Left lung (tissue), 14 donors: Measurements from ENCODE around the gene SPRY4. TPM values are rescaled to one million over a fixed set of nuclear protein-coding genes. Genes with fewer than 3 reads are reported as not detected.

Source experiments
- ATAC-seq: fragments of 200-7000 bp; cut with Tn5 transposase; one replicate; pipeline ENCODE4 v1.9.1; 2020; ENCODE audit warnings: moderate library complexity
- DNase-seq, 4 donors: peaks; one replicate each; pipeline ENCODE4 v3.0.0-alpha.2; 2013 to 2020
- H3K27ac ChIP-seq, 2 donors: fragments of 200-600 bp; sonication (generic) in 1 of 2; one replicate each; pipeline versions ENCODE4 v1.5.0 to v1.8.0; 2020 to 2021
- H3K27me3 ChIP-seq, 2 donors: fragments of 200-600 bp; sonication (generic) in 1 of 2; one replicate each; pipeline versions ENCODE4 v1.5.0 to v1.8.0; 2020 to 2021
- H3K36me3 ChIP-seq, 2 donors: fragments of 200-600 bp; sonication (generic) in 1 of 2; one replicate each; pipeline versions ENCODE4 v1.5.0 to v1.8.0; 2020 to 2021
- H3K4me1 ChIP-seq, 2 donors: fragments of 200-600 bp; one replicate each; pipeline ENCODE4 v1.8.0; 2021
- H3K4me3 ChIP-seq, 2 donors: fragments of 200-600 bp; sonication (generic) in 1 of 2; one replicate each; pipeline versions ENCODE4 v1.5.0 to v1.8.0; 2020 to 2021; ENCODE audit warnings: mild to moderate bottlenecking in 1 of 2
- H3K9me3 ChIP-seq, 2 donors: fragments of 200-600 bp; sonication (generic) in 1 of 2; one replicate each; pipeline versions ENCODE4 v1.5.0 to v1.8.0; 2020 to 2021
- CTCF ChIP-seq, 2 donors: fragments of 200-600 bp; sonication (generic) in 1 of 2; IDR thresholded peaks; one replicate each; pipeline versions ENCODE4 v1.5.0 to v1.8.0; 2021; ENCODE audit warnings: antibody characterized with exemption in 2 of 2
- intact Hi-C, 2 donors: fragments of 100-400 bp; cut with DNase I; formaldehyde crosslinking; loops; one replicate each; pipeline versions ENCODE4 v1.11.2 to v1.14.2; 2022
- long read RNA-seq, 12 donors: library from polyadenylated mRNA in 2 of 12; unstranded in 2 of 12; transcript quantifications; one replicate each; pipeline ENCODE4 v2.0.0 and lab custom pipeline, GENCODE V29; 2019 to 2026
- polyA plus RNA-seq, 6 donors: library from polyadenylated mRNA; unstranded; fragments of 120-200 nt; gene quantifications; one replicate each; pipeline ENCODE4 v1.2.1, GENCODE V29; 2013; ENCODE audit not compliant: insufficient read length in 6 of 6
- total RNA-seq, 2 donors: library from RNA; stranded (reverse); fragmentation: NEBNext Ultra II Directional; extraction: Animal tissue kit (Norgen Biotek cat#: 25700); gene quantifications; one replicate each; pipeline ENCODE4 v1.2.1, GENCODE V29; 2021
- donor health status: DM: no; HTN: yes; CAD: no.
- donor health status: DM: no; HTN: no; CAD: no.

Gene SPRY4
- total RNA-seq: 10 to 100 TPM; 28.9 to 44.0 TPM
- 10 to 100 TPM; 34.9 to 56.5 (median 48.9) TPM for polyA plus RNA-seq
- long read RNA-seq, donor 1, full-length matches to known transcripts: 62 of 62 reads
- long read RNA-seq, donor 1, partial matches to known transcripts: 0 of 62 reads
- long read RNA-seq, donor 1, other reads (novel, unspliced or antisense): 0 of 62 reads
- long read RNA-seq, donor 2, full-length matches to known transcripts: 71 of 71 reads
- long read RNA-seq, donor 2, partial matches to known transcripts: 0 of 71 reads
- long read RNA-seq, donor 2, other reads (novel, unspliced or antisense): 0 of 71 reads
- long read RNA-seq, donor 3, full-length matches to known transcripts: 21 of 21 reads
- long read RNA-seq, donor 3, partial matches to known transcripts: 0 of 21 reads
- long read RNA-seq, donor 3, other reads (novel, unspliced or antisense): 0 of 21 reads
- long read RNA-seq, donor 4: 0 reads
- long read RNA-seq, donor 5, full-length matches to known transcripts: 63 of 63 reads
- long read RNA-seq, donor 5, partial matches to known transcripts: 0 of 63 reads
- long read RNA-seq, donor 5, other reads (novel, unspliced or antisense): 0 of 63 reads
- long read RNA-seq, donor 6, full-length matches to known transcripts: 29 of 29 reads
- long read RNA-seq, donor 6, partial matches to known transcripts: 0 of 29 reads
- long read RNA-seq, donor 6, other reads (novel, unspliced or antisense): 0 of 29 reads
- long read RNA-seq, donor 7, full-length matches to known transcripts: 11 of 11 reads
- long read RNA-seq, donor 7, partial matches to known transcripts: 0 of 11 reads
- long read RNA-seq, donor 7, other reads (novel, unspliced or antisense): 0 of 11 reads
- long read RNA-seq, donor 8, full-length matches to known transcripts: 36 of 36 reads
- long read RNA-seq, donor 8, partial matches to known transcripts: 0 of 36 reads
- long read RNA-seq, donor 8, other reads (novel, unspliced or antisense): 0 of 36 reads
- long read RNA-seq, donor 9: 0 reads
- long read RNA-seq, donor 10: 0 reads
- long read RNA-seq, donor 11, full-length matches to known transcripts: 37 of 37 reads
- long read RNA-seq, donor 11, partial matches to known transcripts: 0 of 37 reads
- long read RNA-seq, donor 11, other reads (novel, unspliced or antisense): 0 of 37 reads
- long read RNA-seq, donor 12, full-length matches to known transcripts: 31 of 31 reads
- long read RNA-seq, donor 12, partial matches to known transcripts: 0 of 31 reads
- long read RNA-seq, donor 12, other reads (novel, unspliced or antisense): 0 of 31 reads

- TF ChIP-seq CTCF (IDR thresholded peaks at IDR 0.05): no peak
- Histone ChIP-seq H3K36me3 (no peaks in the 10 kb centered on the region), H3K9me3 (no peaks in the 10 kb centered on the region), H3K4me3 (peak within 1 kb of the TSS; percentile 57 to 63), H3K27me3 (peaks cover 0 to 90% of the 10 kb centered on the region in 2 donors), H3K4me1 (peaks cover 23 to 67% of the 10 kb centered on the region in 2 donors), H3K27ac (peak within 1 kb of the TSS; percentile 83 to 88)
- intact Hi-C loops: no loop called here
- peak; percentile 82 for ATAC-seq
- peak; percentile 93 to 99 (median 96) for DNase-seq
Measured at GRCh38 chr5:142324871-142325724, at the start of gene SPRY4. TSS of gene SPRY4 (minus strand) at chr5:142325021. CDS start at chr5:142315108, 9,913 bp downstream.

DNA sequence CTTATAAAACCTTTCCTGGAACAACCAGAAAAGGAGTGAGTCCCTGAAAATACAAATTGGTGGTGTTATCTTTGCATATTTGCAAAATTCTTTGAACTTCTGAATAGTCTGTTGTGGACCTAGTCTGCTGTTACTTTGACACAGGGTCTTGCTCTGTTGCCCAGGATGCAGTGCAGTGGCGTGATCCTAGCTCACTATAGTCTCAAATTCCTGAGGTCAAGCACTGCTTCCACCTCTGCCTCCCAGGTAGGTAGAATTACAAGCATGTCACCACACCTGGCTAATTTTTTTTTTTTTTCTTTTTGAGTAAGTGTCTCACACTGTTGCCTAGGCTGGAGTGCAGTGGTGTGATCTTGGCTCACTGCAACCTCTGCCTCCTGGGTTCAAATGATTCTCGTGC lies 43.7 kb upstream of the SPRY4 start:
- H3K4me3 ChIP-seq: no peak overlapping the region
- no peak overlapping the region for H3K27ac ChIP-seq
- peaks cover 0 to 32% of the 10 kb centered on the region in 2 donors for H3K27me3 ChIP-seq
- TF ChIP-seq CTCF (IDR thresholded peaks at IDR 0.05): no peak
- DNase-seq (no peak), ATAC-seq (no peak)
- H3K9me3 ChIP-seq: no peaks in the 10 kb centered on the region
- H3K36me3 ChIP-seq: no peaks in the 10 kb centered on the region
- H3K4me1 ChIP-seq: no peaks in the 10 kb centered on the region
- intact Hi-C loops: no loop called here

DNA sequence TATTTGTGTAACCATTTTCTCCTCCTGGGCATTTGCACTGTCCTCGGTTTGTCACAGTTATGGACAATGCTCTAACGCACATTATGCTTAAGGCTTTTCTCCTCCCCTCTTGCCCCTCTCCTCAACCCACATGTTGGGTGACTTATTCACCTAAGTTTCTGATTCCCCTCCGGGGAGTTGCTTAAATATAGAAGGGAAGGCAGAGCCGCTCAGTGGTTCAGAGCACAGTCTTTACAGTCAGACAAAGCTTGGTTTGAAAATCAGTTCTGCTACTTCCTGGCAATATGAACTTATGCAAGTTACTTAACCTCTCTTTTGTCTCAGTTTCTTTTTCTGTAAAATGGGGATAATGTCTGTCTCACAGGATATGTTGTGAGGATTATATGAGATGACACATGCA lies 41.2 kb upstream of the SPRY4 start:
- TF ChIP-seq CTCF (IDR thresholded peaks at IDR 0.05): no peak
- Histone ChIP-seq H3K36me3 (no peaks in the 10 kb centered on the region), H3K27ac (no peak overlapping the region), H3K4me3 (no peak overlapping the region), H3K4me1 (peaks cover 5 to 18% of the 10 kb centered on the region in 2 donors), H3K27me3 (peaks cover 0 to 45% of the 10 kb centered on the region in 2 donors), H3K9me3 (no peaks in the 10 kb centered on the region)
- intact Hi-C loops: no loop called here
- no peak for DNase-seq
- no peak for ATAC-seq

- ATAC-seq (no peak), DNase-seq (no peak)
- Histone ChIP-seq H3K9me3 (no peaks in the 10 kb centered on the region), H3K36me3 (no peaks in the 10 kb centered on the region), H3K27ac (no peak overlapping the region), H3K27me3 (peaks cover 0 to 60% of the 10 kb centered on the region in 2 donors), H3K4me1 (peaks cover 5 to 25% of the 10 kb centered on the region in 2 donors), H3K4me3 (no peak overlapping the region)
- intact Hi-C loops: no loop called here
- TF ChIP-seq CTCF (IDR thresholded peaks at IDR 0.05): no peak
Measured at GRCh38 chr5:142364251-142365145, 39.7 kb upstream of the SPRY4 start.
